ENCODE data around the gene MICALL2.

MICALL2 gene

GRCh38 chr7:1493571-1493970 is 34.3 kb upstream of the MICALL2 start:
- no peak for DNase-seq (ENCODE audit: low read depth in 2 of 2, low spot score in 1 of 2)

GRCh38 chr7:1493129-1493528 is 33.9 kb upstream of the MICALL2 start:
- DNase-seq (ENCODE audit: low read depth in 2 of 2, low spot score in 1 of 2) = no peak

- DNase-seq (ENCODE audit: low read depth in 2 of 2, low spot score in 1 of 2) = no peak
Observed at GRCh38 chr7:1492640-1493039, 33.4 kb upstream of the MICALL2 start.

GRCh38 chr7:1492221-1492620 is 33.0 kb upstream of the MICALL2 start:
- DNase-seq (ENCODE audit: low read depth in 2 of 2, low spot score in 1 of 2) = no peak

- DNase-seq (ENCODE audit: low read depth in 2 of 2, low spot score in 1 of 2) = no peak
Observed at GRCh38 chr7:1490837-1491236, 31.6 kb upstream of the MICALL2 start.

- no peak for DNase-seq (ENCODE audit: low read depth in 2 of 2, low spot score in 1 of 2)
Observed at GRCh38 chr7:1489336-1489735, 30.1 kb upstream of the MICALL2 start.

- DNase-seq (ENCODE audit: low read depth in 2 of 2, low spot score in 1 of 2) = no peak
Observed at GRCh38 chr7:1488016-1488415, 28.7 kb upstream of the MICALL2 start.

- DNase-seq (ENCODE audit: low read depth in 2 of 2, low spot score in 1 of 2) = no peak
Observed at GRCh38 chr7:1487466-1487865, 28.2 kb upstream of the MICALL2 start.

GRCh38 chr7:1486571-1486970 is 27.3 kb upstream of the MICALL2 start:
- no peak for DNase-seq (ENCODE audit: low read depth in 2 of 2, low spot score in 1 of 2)

- DNase-seq (ENCODE audit: low read depth in 2 of 2, low spot score in 1 of 2) = no peak
Observed at GRCh38 chr7:1485156-1485555, 25.9 kb upstream of the MICALL2 start.

- DNase-seq (ENCODE audit: low read depth in 2 of 2, low spot score in 1 of 2) = no peak
Observed at GRCh38 chr7:1484569-1484968, 25.3 kb upstream of the MICALL2 start.

GRCh38 chr7:1483536-1484505 is 24.6 kb upstream of the MICALL2 start:
- DNase-seq (ENCODE audit: low read depth in 2 of 2, low spot score in 1 of 2) = no peak

- DNase-seq (ENCODE audit: low read depth in 2 of 2, low spot score in 1 of 2) = no peak
Observed at GRCh38 chr7:1483079-1483478, 23.8 kb upstream of the MICALL2 start.

GRCh38 chr7:1481300-1481699 is 22.0 kb upstream of the MICALL2 start:
- DNase-seq (ENCODE audit: low read depth in 2 of 2, low spot score in 1 of 2) = no peak

GRCh38 chr7:1480670-1481069 is 21.4 kb upstream of the MICALL2 start:
- no peak for DNase-seq (ENCODE audit: low read depth in 2 of 2, low spot score in 1 of 2)

- DNase-seq (ENCODE audit: low read depth in 2 of 2, low spot score in 1 of 2) = no peak
Observed at GRCh38 chr7:1479287-1479686, 20.0 kb upstream of the MICALL2 start.

- DNase-seq (ENCODE audit: low read depth in 2 of 2, low spot score in 1 of 2) = no peak
Observed at GRCh38 chr7:1478480-1478879, 19.2 kb upstream of the MICALL2 start.

- DNase-seq (ENCODE audit: low read depth in 2 of 2, low spot score in 1 of 2) = no peak
Observed at GRCh38 chr7:1476859-1477258, 17.6 kb upstream of the MICALL2 start.

- no peak for DNase-seq (ENCODE audit: low read depth in 2 of 2, low spot score in 1 of 2)
Observed at GRCh38 chr7:1475991-1476390, 16.7 kb upstream of the MICALL2 start.

GRCh38 chr7:1475393-1475792 is 16.1 kb upstream of the MICALL2 start:
- no peak for DNase-seq (ENCODE audit: low read depth in 2 of 2, low spot score in 1 of 2)

GRCh38 chr7:1474736-1475135 is 15.5 kb upstream of the MICALL2 start:
- DNase-seq (ENCODE audit: low read depth in 2 of 2, low spot score in 1 of 2) = no peak

GRCh38 chr7:1473864-1474512 is 14.7 kb upstream of the MICALL2 start:
- peak; percentile 67 to 76 for DNase-seq (ENCODE audit: low read depth in 2 of 2, low spot score in 1 of 2)

Data from stimulated activated CD8-positive, alpha-beta memory T cell treated with anti-CD3 and anti-CD28 coated beads, Interleukin-4, amount 100 ng/mL, for 1 hour (primary cell).